ENCODE measurements around the gene RIPOR3.

RIPOR3 gene

DNA sequence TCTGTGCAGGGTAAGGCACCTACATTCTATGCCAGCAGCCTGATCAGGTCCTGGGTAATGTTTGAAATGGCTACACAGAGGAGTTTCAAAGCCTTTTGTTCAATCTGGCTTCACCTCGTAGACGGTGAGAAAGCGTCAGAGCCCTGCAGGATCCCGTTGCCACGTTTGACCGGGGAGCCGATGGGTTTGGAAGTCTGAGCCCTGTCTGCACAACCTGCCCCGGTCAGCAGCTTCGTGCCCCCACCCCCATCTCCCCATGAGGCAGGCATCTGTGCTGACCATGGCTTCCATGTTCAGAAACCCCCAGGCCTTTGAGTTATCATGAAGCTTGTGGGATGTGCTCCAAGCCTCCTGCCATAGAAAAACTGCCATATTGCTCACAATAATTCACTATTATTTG lies 117.2 kb downstream of the RIPOR3 start:
- no peak for DNase-seq (ENCODE audit: low read depth in 1 of 2, low spot score in 1 of 2)
- no peak overlapping the region for H3K4me3 ChIP-seq (replicated peaks; ENCODE audit: insufficient read depth, low read length)
- TF ChIP-seq, protein P1, sequence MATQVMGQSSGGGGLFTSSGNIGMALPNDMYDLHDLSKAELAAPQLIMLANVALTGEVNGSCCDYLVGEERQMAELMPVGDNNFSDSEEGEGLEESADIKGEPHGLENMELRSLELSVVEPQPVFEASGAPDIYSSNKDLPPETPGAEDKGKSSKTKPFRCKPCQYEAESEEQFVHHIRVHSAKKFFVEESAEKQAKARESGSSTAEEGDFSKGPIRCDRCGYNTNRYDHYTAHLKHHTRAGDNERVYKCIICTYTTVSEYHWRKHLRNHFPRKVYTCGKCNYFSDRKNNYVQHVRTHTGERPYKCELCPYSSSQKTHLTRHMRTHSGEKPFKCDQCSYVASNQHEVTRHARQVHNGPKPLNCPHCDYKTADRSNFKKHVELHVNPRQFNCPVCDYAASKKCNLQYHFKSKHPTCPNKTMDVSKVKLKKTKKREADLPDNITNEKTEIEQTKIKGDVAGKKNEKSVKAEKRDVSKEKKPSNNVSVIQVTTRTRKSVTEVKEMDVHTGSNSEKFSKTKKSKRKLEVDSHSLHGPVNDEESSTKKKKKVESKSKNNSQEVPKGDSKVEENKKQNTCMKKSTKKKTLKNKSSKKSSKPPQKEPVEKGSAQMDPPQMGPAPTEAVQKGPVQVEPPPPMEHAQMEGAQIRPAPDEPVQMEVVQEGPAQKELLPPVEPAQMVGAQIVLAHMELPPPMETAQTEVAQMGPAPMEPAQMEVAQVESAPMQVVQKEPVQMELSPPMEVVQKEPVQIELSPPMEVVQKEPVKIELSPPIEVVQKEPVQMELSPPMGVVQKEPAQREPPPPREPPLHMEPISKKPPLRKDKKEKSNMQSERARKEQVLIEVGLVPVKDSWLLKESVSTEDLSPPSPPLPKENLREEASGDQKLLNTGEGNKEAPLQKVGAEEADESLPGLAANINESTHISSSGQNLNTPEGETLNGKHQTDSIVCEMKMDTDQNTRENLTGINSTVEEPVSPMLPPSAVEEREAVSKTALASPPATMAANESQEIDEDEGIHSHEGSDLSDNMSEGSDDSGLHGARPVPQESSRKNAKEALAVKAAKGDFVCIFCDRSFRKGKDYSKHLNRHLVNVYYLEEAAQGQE (IDR thresholded peaks at IDR 0.05; ENCODE audit: insufficient replicate concordance, low read depth) = no peak
- TF ChIP-seq GABPA (IDR thresholded peaks at IDR 0.05; ENCODE audit: low read depth) (no peak), SPI1 (IDR thresholded peaks at IDR 0.05; ENCODE audit: borderline replicate concordance, low read depth) (no peak), POLR2AphosphoS5 (IDR thresholded peaks at IDR 0.05; ENCODE audit: low read depth) (no peak)
- TF ChIP-seq, protein P2, sequence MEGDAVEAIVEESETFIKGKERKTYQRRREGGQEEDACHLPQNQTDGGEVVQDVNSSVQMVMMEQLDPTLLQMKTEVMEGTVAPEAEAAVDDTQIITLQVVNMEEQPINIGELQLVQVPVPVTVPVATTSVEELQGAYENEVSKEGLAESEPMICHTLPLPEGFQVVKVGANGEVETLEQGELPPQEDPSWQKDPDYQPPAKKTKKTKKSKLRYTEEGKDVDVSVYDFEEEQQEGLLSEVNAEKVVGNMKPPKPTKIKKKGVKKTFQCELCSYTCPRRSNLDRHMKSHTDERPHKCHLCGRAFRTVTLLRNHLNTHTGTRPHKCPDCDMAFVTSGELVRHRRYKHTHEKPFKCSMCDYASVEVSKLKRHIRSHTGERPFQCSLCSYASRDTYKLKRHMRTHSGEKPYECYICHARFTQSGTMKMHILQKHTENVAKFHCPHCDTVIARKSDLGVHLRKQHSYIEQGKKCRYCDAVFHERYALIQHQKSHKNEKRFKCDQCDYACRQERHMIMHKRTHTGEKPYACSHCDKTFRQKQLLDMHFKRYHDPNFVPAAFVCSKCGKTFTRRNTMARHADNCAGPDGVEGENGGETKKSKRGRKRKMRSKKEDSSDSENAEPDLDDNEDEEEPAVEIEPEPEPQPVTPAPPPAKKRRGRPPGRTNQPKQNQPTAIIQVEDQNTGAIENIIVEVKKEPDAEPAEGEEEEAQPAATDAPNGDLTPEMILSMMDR (IDR thresholded peaks at IDR 0.05; ENCODE audit: insufficient read depth, low read length) = no peak
- H3K27ac ChIP-seq (replicated peaks) = no peak overlapping the region
- H3K27me3 ChIP-seq (ENCODE audit: insufficient read depth, poor library complexity, severe bottlenecking) = no peaks in the 10 kb centered on the region

DNA sequence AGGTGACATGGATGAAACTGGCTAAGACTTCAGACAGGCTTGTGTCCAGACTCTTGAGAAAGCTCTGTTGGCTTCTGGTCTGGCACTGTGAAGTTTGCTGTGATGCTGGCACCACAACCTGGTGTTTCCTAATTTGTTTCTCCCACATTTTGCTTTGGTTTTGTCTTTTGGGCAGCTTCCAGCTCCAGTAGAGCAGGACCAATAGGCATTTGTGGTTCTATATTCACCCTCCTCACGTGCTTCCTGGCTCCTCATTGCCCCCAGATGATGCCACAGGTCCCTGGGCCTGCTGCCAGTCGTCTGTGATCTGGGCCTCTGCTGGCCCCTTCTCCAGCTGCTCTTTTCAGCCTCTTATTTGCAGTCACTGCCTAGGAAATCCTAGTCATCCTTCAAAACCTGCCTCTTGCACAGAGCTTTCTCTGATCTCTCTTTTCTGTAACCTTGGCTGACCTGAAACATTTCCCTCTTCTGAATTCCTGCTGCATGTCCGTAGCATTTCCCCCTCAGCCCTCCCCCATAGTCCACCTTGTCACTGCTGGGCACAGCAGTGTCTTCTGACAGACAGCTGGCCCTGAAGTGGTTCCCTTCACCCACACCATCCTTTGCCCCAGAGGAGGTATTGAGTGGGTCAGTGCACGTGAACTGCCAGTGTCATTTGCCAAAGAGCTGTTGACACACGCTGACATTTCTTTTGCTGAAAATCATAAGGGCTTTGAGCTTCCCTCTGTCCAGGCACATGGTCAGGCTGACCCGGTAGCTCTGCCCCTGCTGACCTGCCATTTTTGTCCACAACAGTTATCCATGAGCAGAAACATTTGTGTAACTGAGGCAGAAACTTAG lies 118.2 kb downstream of the RIPOR3 start:
- no peak for DNase-seq (ENCODE audit: low read depth in 1 of 2, low spot score in 1 of 2)
- TF ChIP-seq SPI1 (IDR thresholded peaks at IDR 0.05; ENCODE audit: borderline replicate concordance, low read depth) (no peak), POLR2AphosphoS5 (IDR thresholded peaks at IDR 0.05; ENCODE audit: low read depth) (no peak), GABPA (IDR thresholded peaks at IDR 0.05; ENCODE audit: low read depth) (no peak)
- TF ChIP-seq, protein P1 (IDR thresholded peaks at IDR 0.05; ENCODE audit: insufficient replicate concordance, low read depth) = no peak
- TF ChIP-seq, protein P2 (IDR thresholded peaks at IDR 0.05; ENCODE audit: insufficient read depth, low read length) = no peak
- Histone ChIP-seq H3K4me3 (replicated peaks; ENCODE audit: insufficient read depth, low read length) (no peak overlapping the region), H3K27me3 (ENCODE audit: insufficient read depth, poor library complexity, severe bottlenecking) (no peaks in the 10 kb centered on the region), H3K27ac (replicated peaks) (no peak overlapping the region)

DNA sequence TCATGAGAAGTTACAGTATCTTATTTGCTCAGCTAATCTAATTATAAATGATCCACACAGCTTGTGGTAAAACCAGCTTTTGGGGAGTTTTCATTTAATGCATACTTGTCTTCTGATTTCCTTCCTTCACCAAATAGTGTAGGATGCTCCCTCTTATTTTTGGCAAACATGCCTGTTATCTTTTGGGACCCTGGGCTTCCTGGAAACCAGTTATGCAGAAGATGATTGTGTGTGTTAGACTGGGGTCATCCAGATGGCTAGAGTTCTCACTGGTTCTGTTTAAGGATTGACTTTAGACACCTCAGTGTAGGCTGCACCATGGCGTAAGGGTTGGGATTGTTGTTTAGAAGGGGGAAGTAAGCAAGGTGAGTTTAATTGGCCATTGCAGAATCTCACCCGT lies 119.9 kb downstream of the RIPOR3 start:
- no peaks in the 10 kb centered on the region for H3K27me3 ChIP-seq (ENCODE audit: insufficient read depth, poor library complexity, severe bottlenecking)
- no peak for DNase-seq (ENCODE audit: low read depth in 1 of 2, low spot score in 1 of 2)
- H3K27ac ChIP-seq (replicated peaks) = no peak overlapping the region
- TF ChIP-seq, protein P2 (IDR thresholded peaks at IDR 0.05; ENCODE audit: insufficient read depth, low read length) = no peak
- TF ChIP-seq POLR2AphosphoS5 (IDR thresholded peaks at IDR 0.05; ENCODE audit: low read depth) (no peak), SPI1 (IDR thresholded peaks at IDR 0.05; ENCODE audit: borderline replicate concordance, low read depth) (no peak), GABPA (IDR thresholded peaks at IDR 0.05; ENCODE audit: low read depth) (no peak)
- TF ChIP-seq, protein P1 (IDR thresholded peaks at IDR 0.05; ENCODE audit: insufficient replicate concordance, low read depth) = no peak
- H3K4me3 ChIP-seq (replicated peaks; ENCODE audit: insufficient read depth, low read length) = no peak overlapping the region
